Calu3 (cell line): ENCODE data around the gene AMN1. TPM values are rescaled to one million over a fixed set of nuclear protein-coding genes. Genes with fewer than 3 reads are reported as not detected.

ENCODE experiments used
- BruUV-seq: library from RNA; stranded (reverse); fragments of 400-500 nt; replicated peaks from 2 replicates; lab custom pipeline; 2021; lab: Mats Ljungman, UMichigan
- CTCF ChIA-PET: fragments of 300-600 bp; sonication (Branson Sonifier 250); formaldehyde crosslinking; loops from one replicate; lab custom pipeline; 2022; ENCODE audit warnings: antibody characterized with exemption; lab: Charles Lee
- DNase-seq: peaks from one replicate; pipeline ENCODE4 v3.0.0; 2022
- H3K27ac Mint-ChIP-seq: one replicate; pipeline ENCODE4 v1.8.0; 2022; ENCODE audit warnings: mixed read lengths; ENCODE audit not compliant: unreplicated experiment
- H3K27me3 Mint-ChIP-seq: one replicate; pipeline ENCODE4 v1.8.0; 2022; ENCODE audit warnings: mixed read lengths; ENCODE audit not compliant: unreplicated experiment
- H3K36me3 Mint-ChIP-seq: one replicate; pipeline ENCODE4 v1.8.0; 2022; ENCODE audit warnings: mild to moderate bottlenecking, moderate library complexity, mixed read lengths; ENCODE audit not compliant: insufficient read depth, unreplicated experiment
- H3K4me1 Mint-ChIP-seq: one replicate; pipeline ENCODE4 v1.8.0; 2022; ENCODE audit warnings: mild to moderate bottlenecking, low read depth, mixed read lengths; ENCODE audit not compliant: unreplicated experiment
- H3K4me3 Mint-ChIP-seq: one replicate; pipeline ENCODE4 v1.8.0; 2022; ENCODE audit warnings: mild to moderate bottlenecking, low read depth, moderate library complexity, mixed read lengths; ENCODE audit not compliant: unreplicated experiment
- H3K9me3 Mint-ChIP-seq: one replicate; pipeline ENCODE4 v1.8.0; 2022; ENCODE audit warnings: low read depth, mixed read lengths; ENCODE audit not compliant: unreplicated experiment
- intact Hi-C: fragments of 100-400 bp; cut with micrococcal nuclease; formaldehyde crosslinking; loops from one replicate; pipeline ENCODE4 v1.10.0; 2022; ENCODE audit not compliant: unreplicated experiment
- total RNA-seq: library from RNA; stranded (reverse); gene quantifications from 2 replicates; pipeline ENCODE4 v1.2.3, GENCODE V29; 2022
- TF ChIP-seq, protein P1 (sequence below): fragments of 200-600 bp; IDR thresholded peaks from one replicate; pipeline ENCODE4 v1.8.0; 2022; ENCODE audit warnings: antibody characterized with exemption; ENCODE audit not compliant: unreplicated experiment

AMN1 gene
- total RNA-seq, 1 experiment from 2014 or later = 13.5 TPM

DNA sequence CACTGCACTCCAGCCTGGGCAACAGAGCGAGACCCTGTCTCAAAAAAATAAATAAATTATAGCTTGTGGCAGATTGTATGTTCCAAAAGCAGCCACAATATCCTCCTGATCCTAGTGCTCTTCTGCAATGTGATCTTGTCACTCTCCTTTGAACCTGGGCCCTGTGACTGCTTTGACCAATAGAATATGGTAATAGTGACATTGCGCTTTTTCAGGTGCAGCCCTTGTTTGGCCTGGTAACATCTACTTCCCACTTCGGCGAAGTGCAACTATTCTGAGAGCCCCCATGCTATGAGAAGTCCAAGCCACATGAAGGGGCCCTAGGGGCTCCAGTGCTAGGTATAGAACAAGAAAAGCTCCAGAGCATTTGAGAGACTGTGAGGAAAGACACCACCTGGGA is 106.8 kb downstream of the AMN1 start:
- no peak overlapping the region for H3K27ac Mint-ChIP-seq
- TF ChIP-seq, protein P1, sequence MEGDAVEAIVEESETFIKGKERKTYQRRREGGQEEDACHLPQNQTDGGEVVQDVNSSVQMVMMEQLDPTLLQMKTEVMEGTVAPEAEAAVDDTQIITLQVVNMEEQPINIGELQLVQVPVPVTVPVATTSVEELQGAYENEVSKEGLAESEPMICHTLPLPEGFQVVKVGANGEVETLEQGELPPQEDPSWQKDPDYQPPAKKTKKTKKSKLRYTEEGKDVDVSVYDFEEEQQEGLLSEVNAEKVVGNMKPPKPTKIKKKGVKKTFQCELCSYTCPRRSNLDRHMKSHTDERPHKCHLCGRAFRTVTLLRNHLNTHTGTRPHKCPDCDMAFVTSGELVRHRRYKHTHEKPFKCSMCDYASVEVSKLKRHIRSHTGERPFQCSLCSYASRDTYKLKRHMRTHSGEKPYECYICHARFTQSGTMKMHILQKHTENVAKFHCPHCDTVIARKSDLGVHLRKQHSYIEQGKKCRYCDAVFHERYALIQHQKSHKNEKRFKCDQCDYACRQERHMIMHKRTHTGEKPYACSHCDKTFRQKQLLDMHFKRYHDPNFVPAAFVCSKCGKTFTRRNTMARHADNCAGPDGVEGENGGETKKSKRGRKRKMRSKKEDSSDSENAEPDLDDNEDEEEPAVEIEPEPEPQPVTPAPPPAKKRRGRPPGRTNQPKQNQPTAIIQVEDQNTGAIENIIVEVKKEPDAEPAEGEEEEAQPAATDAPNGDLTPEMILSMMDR = no peak
- H3K4me1 Mint-ChIP-seq = no peaks in the 10 kb centered on the region
- no peaks in the 10 kb centered on the region for H3K27me3 Mint-ChIP-seq
- no peak overlapping the region for H3K4me3 Mint-ChIP-seq
- intact Hi-C loops = no loop called here
- BruUV-seq = no TSS peak
- no peaks in the 10 kb centered on the region for H3K9me3 Mint-ChIP-seq
- DNase-seq = no peak
- CTCF ChIA-PET = no interaction called here
- no peaks in the 10 kb centered on the region for H3K36me3 Mint-ChIP-seq

Other genes with a start within 250 kb of the AMN1 start
- gene DENND5B, start 137.9 kb downstream of the AMN1 start, total RNA-seq = 8.0 and 10.2 TPM in 2 replicates
- gene ETFBKMT, start 69.3 kb downstream of the AMN1 start, total RNA-seq = 2.2 and 2.3 TPM in 2 replicates
- gene RESF1, start 230.4 kb upstream of the AMN1 start, total RNA-seq = 43.5 and 58.1 TPM in 2 replicates